Measurements from ENCODE around the gene ADAM17.

DNA sequence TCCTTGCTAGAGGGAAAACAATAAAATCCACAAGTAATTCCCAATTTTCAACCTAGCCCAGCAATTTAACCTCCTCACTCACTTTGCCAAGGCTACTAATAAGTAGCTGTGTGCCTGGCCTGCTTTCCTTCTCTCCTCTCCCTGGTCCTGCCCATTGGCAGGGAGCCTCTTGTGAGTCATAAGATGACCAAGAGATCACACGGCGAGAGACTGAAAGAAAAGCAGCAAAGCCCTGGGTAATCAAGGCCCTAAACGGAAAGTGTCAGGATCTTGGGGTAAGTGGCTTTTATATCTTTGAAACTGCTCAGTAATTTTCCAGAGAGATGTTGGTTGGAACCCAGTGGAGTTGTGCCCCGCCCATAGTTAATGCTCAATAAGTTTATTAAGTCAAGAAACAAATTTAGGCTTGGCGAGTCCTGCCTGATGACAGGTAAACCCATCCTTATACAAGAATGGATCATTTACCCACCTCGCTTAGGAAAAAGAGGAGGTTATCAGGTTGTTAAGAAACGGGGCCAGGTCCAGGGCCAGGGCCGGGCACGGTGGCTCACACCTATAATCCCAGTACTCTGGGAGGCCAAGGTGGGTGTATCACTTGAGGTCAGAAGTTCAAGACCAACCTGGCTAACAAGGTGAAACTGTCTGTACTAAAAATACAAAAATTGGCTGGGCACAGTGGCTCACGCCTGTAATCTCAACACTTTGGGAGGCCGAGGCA, 10.0 kb upstream of the ADAM17 start:
- TF ChIP-seq, protein P1, sequence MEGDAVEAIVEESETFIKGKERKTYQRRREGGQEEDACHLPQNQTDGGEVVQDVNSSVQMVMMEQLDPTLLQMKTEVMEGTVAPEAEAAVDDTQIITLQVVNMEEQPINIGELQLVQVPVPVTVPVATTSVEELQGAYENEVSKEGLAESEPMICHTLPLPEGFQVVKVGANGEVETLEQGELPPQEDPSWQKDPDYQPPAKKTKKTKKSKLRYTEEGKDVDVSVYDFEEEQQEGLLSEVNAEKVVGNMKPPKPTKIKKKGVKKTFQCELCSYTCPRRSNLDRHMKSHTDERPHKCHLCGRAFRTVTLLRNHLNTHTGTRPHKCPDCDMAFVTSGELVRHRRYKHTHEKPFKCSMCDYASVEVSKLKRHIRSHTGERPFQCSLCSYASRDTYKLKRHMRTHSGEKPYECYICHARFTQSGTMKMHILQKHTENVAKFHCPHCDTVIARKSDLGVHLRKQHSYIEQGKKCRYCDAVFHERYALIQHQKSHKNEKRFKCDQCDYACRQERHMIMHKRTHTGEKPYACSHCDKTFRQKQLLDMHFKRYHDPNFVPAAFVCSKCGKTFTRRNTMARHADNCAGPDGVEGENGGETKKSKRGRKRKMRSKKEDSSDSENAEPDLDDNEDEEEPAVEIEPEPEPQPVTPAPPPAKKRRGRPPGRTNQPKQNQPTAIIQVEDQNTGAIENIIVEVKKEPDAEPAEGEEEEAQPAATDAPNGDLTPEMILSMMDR (IDR thresholded peaks at IDR 0.05; ENCODE audit: low read depth, low read length, poor library complexity, severe bottlenecking) = no peak
- TF ChIP-seq EZH2phosphoT487 (IDR thresholded peaks at IDR 0.05; ENCODE audit: borderline replicate concordance, low read length) = no peak

All from DOHH2 (cell line).